ENCODE data around the gene JHY.
A peak's percentile ranks its signal among the peaks of the same experiment; 100 is the strongest.

Gene JHY

DNA sequence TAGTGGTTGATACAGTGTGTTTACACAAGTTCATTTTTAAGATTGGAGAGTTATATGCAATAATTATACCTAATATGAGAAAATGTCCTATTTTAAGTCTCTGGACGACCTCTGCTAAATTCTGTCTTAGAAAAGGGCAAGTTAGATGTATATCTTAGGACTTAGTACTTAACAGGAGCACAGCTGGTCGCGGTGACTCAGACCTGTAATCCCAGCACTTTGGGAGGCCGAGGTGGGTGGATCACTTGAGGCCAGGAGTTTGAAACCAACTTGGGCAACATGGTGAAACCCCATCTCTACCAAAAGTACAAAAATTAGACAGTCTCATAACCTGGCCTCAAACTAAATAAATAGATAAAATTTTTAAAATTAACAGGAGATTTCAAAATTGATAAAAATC lies 71.9 kb downstream of the JHY start:
- DNase-seq, result no peak

DNA sequence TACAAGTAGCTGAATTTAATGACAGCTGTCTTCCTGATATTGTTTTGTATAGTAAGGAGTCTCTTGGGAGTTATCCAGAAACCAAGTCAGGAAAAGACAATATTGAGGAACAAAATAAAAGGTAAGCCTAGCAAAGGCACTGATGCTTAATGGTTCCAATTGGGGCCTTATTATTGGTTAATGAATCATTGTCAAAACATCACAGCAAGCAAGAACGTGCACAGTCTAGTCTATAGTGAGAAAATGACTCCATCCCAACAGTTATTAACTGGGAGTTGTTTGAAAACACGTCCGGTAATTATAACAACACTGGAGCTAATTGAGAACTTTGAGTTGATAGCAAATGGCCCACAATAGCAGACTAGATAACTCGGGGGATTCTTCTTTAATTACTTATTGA lies 81.4 kb downstream of the JHY start:
- DNase-seq, result no peak

DNA sequence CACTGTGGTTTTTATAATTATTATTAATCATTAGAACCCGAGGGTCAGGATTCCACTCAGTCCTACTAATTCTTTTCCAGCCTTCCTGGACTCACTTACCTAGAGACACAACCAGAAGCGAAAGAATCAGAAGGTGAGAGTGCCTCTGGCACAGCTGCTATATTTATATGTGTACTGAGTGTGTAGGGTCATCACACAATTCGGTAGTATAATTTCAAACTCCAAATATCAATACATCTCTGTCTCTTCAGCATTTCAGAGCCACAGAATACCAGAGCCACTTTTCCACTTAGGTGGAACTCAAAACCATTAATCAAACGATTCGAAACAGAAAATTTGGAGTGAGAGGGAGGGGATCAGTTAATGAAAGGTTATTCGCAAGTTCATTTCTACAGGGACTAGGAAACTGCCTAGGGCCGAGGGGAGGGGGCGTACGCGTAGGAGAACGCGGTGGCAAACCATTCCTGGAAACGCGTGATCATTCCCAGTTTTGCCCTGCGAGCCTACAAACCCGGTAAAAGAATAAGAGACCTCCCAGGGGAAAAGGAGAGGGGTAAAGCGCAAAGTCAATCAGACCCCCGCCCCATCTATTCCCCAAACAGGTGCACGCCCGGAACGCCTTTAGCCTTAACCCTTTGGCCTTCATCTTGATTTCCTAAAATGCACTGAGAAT lies 93.6 kb downstream of the JHY start:
- no peak for DNase-seq

DNA sequence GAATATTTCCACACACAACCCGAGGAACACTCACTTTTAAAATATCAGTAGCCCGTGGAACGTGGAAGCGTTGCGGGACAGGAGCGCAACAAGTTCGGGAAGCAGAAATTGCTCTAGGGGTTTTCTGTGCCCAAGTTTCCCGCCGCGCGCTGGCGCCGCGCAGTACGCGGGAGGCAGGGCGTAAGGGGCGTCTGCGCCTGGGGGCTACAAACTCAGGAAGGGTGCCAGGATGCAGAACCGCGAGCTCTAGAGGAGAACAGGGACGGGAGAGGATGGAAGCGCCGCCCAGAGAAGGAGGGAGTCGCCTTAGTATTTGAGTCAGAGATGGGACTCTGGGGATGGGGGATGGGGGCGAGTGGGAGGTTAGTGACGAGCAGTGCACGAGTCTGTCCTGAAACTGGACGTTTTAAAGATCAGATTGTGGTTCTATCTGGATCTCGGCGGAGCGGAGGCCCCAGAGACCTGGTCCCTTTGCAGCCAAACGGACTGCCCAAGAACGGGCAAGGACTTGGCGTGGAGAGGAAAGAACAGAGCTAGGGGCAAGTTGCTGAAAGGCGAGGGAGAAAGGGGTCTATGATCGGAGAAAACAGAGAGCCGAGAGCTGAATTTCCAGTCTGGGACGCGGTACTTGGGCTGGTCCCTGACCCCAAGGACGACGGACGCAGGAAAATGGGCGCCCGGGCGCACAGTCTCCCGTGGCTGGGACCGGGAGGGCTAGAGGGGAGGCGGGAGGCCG lies 94.3 kb downstream of the JHY start:
- peak; percentile 5 for DNase-seq

DNA sequence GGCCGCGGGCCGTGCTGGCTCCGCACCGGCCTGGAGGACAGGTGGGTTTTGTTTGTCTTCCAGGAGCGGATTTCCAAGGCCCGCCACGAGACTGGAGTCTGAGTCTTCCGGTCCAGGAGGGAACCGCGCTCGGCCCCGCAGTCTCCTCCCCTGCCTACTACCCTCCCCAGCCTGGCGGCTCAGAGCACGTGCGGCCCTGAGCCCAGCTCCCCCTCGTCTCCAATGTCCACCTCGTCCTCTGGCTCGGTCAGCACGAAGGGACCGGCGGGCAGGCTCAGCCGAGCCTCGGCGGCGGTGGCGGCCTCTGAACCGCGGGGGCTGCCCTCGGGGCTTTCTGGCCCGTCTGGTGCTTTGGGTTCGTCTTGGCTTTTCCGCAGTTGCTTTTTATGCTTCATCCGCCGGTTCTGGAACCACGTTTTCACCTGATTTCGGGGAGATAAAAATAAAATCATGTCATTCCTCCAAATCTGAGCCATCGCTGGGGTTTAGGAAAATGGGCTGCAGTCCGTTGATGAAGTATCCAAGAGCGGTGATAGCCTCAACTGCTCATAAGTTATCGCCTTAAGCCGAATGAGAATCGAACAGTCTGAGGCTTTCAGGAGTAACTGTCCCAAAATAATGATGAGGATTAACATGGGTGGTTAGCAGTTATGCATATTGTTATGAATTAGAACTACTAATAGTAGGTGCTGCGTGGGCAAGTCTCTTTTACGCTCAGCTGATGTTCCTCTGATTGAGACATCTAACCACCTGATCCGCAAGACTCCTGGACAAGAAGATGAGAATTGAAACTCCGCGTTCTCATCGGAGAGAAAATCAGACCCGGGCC lies 95.1 kb downstream of the JHY start:
- peak; percentile 20 for DNase-seq

DNA sequence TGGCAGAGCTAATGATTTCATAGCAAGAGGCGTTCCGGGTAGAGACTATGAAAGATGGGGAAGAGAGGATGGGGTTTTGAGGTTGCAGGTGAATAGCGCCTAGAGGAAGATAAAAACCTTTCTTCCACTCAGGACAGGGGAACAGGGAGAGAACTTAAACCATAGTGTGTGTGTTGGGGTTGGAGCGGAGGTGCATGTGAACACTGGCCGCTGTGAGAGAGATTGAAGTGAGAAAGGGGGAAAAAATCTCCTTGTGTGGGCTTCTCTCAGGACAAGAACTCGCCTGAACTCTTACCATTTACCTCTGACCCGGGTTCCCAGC lies 95.7 kb downstream of the JHY start:
- no peak for DNase-seq

DNA sequence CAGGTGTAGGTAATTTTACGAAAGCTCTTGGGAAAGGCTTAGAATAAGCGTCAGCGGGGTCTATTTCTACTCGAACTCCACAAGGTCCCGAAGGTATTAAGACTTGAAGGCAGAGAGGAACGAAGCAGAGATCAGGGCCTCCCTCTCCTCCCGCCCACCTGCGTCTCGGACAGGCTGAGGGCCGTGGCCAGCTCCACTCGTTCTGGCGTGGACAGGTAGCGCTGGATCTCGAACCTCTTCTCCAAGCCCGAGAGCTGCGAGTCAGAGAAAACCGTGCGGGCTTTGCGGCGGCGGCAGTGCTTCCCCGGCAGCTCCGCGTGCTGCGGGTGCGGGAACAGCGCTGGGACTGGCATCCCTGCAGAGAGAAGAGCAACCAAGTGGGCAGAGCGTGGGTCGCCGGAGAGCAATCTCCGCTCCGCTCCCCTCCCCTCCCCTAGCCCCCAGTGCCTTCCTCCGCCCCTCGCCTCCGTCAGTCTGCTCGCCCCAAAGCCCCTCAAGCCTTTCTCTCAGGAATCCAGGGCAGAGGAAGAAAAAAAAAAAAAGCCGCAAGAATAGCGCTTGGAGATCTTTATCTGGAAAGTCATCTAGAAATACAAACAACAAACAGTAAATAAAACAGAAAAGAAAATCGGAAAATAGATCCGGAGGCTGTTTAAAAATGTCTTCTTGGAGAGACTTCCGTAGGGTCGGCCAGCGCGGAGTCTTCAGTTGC lies 96.7 kb downstream of the JHY start:
- no peak for DNase-seq

DNA sequence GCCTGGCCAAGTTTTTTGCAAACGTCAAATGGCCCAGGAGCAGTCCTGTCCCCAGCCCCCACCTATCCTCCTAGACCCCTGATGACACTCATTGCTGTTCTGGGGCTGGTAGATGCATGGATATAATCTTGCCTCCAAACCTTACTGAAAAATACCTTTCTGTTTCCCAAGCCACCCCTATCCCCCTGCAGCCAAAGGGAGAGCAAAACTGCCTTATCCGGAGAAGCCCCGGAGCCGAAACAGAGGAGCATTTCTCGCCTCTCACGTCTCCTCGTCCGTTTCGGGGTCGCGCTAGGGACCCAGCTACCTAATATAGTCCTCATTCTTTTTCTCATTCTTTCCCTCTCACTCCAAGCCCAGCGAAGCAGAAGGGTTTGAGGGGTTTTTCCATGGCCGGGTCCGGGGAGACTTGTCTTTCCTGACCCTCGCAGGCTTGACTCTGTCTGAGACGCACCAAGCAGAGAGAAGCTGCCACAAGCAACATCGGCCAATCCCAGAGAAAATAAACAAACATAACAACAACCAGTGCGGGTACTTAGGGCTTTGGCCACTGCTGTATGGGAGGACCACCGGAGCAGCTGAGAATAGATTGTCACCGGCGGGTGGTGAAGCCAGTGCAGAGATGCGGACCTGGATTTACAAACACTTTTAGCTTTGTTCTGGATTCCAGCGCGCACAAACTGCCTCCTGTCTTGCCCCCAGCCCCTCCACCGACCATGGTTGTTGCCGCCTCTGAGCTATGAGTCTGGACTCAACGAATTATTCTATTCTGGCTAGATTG lies 97.4 kb downstream of the JHY start:
- no peak for DNase-seq

DNA sequence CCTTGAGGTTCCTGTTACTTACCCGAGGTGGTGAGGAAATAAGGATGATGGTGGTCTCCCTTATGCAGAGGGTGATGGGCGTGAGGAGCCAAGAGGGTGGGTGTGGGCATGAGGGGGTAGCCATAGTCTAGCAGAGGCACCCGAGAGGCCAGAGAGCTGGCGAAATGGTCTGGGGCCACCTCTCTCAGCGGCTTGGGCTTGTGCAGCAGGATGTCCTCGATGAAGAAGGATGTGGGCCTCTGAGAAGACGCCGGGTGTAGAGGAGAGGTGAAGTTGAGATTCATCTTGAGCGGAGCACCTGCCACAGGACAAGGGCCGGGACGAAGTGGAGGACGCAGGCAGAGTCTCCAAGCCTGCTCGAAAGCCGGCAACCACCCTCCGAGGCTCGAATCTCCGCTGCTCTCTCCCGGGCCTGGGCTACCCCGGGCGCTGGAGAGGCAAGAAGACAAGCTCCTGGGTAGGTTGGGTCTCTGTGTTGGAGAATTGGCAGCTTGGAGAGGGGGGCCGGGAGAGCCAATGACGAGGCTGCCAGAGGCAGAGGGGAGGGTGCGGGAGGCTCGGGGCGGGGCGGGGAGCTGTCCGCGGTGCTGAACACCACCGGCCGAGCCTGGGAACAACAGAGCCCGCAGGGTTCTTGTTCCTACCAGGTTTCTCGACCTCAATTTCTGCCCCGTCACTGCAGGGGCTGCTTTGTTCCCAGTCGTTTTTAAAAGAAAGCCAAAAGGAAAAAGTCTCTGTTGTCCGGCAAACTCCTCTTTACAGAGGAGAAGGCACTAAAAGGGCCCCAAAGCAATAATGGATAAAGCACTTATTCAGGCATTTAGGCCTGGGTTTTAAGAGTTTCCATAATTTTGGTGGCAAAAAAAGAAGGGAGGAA lies 99.1 kb downstream of the JHY start, which contains the start of gene BSX:
Gene BSX (minus strand): TSS at position 447 of the 877 bp plus-strand sequence. CDS start 163 bp downstream, at position 284.
- no peak for DNase-seq

DNA sequence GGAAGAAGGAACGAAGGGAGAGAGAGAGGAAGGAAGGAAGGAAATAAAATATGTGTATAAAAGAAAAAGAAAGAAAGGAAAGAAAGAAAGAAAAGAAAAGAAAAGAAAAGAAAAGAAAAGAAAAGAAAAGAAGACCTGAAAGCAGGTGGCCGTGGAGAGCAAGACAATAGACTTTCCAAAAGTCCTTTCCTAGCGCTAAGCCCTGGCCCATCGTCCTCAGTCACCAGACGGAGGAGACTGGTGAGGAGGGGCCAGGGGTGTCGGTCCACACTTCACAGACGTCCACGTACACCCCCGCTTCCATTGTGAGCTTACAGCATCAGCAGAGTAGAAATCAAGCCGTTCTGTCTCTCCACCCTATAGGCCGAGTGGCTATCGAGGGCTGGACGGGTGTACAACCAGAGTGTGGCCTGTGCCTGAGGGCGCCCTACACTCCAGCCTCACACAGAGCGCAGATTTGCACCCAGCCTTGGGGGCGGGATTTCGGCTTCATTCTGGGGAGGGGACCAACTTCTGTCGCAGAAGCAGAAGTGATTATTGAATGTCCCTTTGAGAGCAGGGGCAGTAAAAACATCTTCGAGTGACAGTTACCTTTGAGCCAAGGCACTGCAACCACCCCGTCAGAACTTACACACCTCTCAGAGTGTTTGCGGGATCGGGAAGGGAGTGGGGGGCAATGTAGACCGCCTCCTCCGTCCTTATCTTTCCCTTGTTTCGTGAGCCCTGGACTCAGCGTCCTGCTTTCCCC lies 101.1 kb downstream of the JHY start:
- no peak for DNase-seq

DNA sequence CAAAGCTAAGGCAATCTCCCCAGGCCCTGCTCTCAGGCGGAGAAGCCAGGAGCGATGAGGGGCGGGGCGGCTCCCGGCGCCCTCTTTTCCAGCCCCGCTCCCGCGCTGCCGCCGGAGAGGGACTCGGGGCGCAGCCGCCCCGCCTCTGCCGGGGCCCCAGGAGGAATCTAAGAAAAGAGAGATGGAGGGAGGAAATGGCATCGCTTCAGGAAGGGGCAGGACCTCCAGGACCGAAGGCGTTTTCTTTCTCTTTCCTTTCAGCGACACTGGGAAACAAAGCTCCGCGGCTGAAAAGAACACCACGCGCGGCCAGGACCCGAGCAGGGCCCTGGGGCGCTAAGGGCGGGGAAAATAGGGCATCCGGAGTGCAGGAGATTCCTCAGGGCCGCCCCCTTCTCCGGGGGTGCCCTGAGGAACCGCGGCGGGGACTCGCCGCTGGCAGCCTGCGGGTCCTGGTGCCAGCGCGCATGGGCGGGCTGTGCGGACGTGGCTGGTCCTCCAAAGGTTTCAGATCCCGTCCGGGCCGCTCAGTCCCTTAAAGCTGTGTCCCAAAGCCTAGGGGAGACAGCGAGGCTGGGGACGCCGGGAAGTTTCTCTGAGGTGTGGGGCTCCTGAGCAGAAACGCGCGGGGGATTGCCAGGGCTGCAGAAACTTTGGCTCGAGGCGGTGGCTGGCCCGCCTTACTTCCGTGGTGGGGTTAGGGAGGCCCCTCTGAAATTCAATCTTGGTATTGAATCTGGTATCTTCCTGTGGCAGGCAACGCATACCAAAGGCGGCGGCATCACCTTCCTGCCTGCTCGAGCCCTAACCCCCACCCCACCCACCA lies 101.8 kb downstream of the JHY start:
- DNase-seq, result peak; percentile 32

DNA sequence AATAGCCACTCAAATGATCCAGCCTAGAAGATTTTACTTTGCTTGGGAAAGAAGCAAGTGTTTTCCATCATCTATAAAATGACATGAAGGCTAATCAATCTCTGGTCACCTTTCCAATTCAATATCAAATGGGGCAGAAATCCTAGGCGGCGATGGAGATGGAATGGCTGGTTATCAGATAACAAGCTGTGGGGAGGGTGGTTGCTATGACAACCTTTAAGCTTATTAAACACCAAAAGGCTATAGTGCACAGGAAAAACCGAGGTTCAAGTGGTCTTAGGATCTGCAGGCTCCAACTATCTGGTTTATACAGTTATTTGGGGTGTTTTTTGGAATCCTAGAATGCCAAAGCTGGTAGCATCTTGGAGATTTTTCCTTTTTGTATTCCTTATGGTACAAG lies 113.0 kb downstream of the JHY start:
- peak; percentile 4 for DNase-seq

DNA sequence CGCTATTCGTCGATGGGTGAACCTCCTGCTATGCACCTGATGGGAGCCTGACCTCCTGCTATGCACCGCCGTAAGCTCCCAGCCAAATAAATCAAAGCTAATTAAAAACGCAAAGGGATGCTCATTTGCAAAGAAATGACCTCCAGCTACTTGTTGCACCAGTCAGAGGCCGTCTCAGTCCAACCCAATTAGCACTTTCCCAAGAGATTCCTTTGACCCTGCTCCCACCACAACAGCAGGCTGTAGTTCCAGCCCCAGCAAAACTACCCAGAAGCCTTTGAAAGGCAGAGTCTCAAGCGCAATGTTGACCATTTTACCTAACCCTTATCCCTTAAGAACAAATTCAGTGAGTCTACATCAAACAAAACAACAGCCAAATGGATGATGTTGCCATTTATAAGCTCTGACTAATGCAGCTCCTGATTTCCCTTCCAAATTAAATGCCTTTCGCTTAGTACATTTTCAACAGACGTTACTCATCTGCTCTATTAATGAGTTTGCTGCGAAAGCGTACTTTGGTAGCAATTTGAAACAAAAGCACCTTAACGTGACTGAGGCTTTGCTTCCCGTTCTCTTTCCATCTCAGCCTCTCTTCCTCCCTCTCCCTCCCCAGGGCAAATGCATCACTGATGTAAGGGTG lies 116.3 kb downstream of the JHY start:
- DNase-seq, result no peak

DNA sequence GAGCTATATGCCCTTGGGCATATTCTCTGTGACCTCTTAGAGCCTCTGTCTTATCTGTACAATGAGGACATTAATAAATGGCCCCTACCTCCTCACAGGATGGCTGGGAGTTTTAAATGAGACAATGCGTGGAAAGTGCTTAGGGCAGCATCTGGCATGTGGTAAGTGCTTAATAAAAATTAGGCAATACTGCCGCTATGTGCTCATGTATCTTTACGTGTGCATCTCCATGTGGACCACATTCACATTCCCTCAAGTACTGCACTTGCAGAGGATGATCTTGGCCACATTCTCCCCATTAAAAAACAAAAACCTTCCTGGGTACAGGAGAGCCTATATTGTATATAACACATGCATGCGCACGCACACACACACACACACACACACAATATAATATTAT lies 118.2 kb downstream of the JHY start:
- no peak for DNase-seq

DNA sequence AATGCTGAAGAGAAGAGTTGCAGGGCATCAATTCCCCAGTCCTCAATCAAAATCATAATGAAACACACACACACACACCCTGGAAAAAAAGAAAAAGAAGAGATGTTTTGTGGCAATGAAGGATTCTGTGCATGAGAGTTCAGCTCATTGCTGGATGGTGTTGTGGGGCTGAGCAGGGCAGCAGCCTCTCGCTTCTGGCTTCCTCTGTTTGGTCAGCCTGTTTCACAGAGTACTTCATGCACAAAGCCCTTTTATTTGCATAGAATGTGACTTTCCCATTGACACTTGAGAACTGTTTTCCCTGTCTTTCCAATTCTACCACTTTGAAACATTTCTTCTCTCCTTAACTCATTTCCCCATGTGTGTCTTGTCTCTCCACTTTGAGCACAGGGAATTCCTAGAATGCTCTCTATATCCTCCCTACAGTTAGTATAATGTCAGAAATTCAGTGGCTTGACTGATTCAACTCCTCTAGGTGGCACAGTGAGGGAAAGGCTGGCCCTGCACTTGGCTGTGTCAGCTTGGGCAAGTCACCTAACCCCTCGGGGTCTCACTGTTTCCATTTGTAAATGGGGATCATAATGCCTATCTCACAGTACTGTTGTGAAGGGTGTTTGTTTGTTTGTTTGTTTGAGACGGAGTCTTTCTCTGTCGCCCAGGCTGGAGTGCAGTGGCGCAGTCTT lies 124.4 kb downstream of the JHY start:
- no peak for DNase-seq
